ENCODE data around the gene ANKDD1B. TPM values are rescaled to one million over a fixed set of nuclear protein-coding genes. Genes with fewer than 3 reads are reported as not detected.
"Not testable (repeated sequence)": the region's sequence is repeated elsewhere in the genome, so short reads cannot be mapped to it uniquely, and the experiment has no call there.

Gene ANKDD1B
- polyA plus RNA-seq, 3 donors = 0.32 TPM; not detected in 2

DNA sequence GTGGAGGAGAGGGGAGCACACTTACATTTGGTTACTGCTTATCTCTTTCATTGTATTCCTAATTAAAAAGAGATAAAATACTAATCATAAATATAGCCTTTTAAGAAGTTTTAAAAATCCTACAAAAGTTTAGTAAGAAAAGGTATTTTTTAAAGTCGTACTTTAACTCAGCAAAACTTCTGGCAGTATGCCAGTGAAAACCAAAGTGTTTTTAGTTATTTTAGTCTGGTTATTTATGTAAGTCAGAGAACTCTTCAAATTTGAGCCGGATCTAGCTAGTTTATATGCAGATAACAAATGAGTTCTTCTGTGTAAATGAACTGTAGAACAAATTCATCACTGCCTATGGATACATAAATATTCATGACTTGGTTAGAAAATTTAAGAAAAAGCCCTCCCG is 36.5 kb upstream of the ANKDD1B start:
- peaks cover 0 to 2% (median 0%) of the 10 kb centered on the region in 7 donors for H3K9me3 Mint-ChIP-seq
- peaks cover 25 to 48% of the 10 kb centered on the region in 2 donors for H3K36me3 Mint-ChIP-seq
- H3K27ac Mint-ChIP-seq = peak overlapping the region in 1 of 7 donors; percentile 43
- H3K27me3 Mint-ChIP-seq (ENCODE audit: low read depth in 3 of 3) = no peaks in the 10 kb centered on the region
- H3K36me3 ChIP-seq (replicated peaks in 1 of 2; ENCODE audit: control insufficient read depth in 1 of 2, insufficient read depth in 2 of 2, low read length in 2 of 2) = peaks cover 29 to 53% of the 10 kb centered on the region in 2 donors
- no peak overlapping the region for H2AFZ ChIP-seq (ENCODE audit: insufficient read depth, low read depth, low read length, poor library complexity, severe bottlenecking)
- 57% methylated on average over 1 of the region's 3 CpGs for WGBS (ENCODE audit: insufficient coverage)
- no peaks in the 10 kb centered on the region for H3K27me3 ChIP-seq (ENCODE audit: control insufficient read depth in 2 of 2, insufficient read depth in 2 of 2, low read length in 2 of 2)
- H3K79me2 ChIP-seq (ENCODE audit: insufficient read depth, low read length) = peaks cover 5% of the 10 kb centered on the region
- peaks cover 6 to 11% of the 10 kb centered on the region in 2 donors for H3K4me1 ChIP-seq (ENCODE audit: control insufficient read depth in 1 of 2, insufficient read depth in 2 of 2, low read length in 2 of 2)
- H3K9ac ChIP-seq (ENCODE audit: insufficient read depth, low read length, poor library complexity, severe bottlenecking) = no peak overlapping the region
- H3K4me1 Mint-ChIP-seq = peaks cover 9% of the 10 kb centered on the region
- H3K27ac ChIP-seq (ENCODE audit: low read depth in 1 of 2, low read length in 2 of 2) = peak overlapping the region in 1 of 2 donors; percentile 49
- no peaks in the 10 kb centered on the region for H4K20me1 ChIP-seq (ENCODE audit: insufficient read depth, low read length)
- no peak overlapping the region for H3K4me2 ChIP-seq (replicated peaks; ENCODE audit: extremely low read depth, low read length, poor library complexity, severe bottlenecking)
- no peak for TF ChIP-seq CTCF (IDR thresholded peaks at IDR 0.05)
- no peaks in the 10 kb centered on the region for H3K9me3 ChIP-seq (replicated peaks in 1 of 2; ENCODE audit: control insufficient read depth in 1 of 2, insufficient read depth in 1 of 2, low read length in 2 of 2)
- no peak overlapping the region for H3K4me3 ChIP-seq (replicated peaks in 1 of 3; ENCODE audit: low read depth in 2 of 3, low read length in 3 of 3)
- no peak overlapping the region for H3K4me3 Mint-ChIP-seq
- DNase-seq = no peak
- intact Hi-C loops (cut with micrococcal nuclease) = no loop called here

GRCh38 chr5:75578280-75578679 is 33.0 kb upstream of the ANKDD1B start:
- H3K9me3 Mint-ChIP-seq; DNase-seq; H3K27me3 Mint-ChIP-seq (ENCODE audit: low read depth in 3 of 3); H3K4me2 ChIP-seq (replicated peaks; ENCODE audit: extremely low read depth, low read length, poor library complexity, severe bottlenecking); H3K4me1 ChIP-seq (ENCODE audit: control insufficient read depth in 1 of 2, insufficient read depth in 2 of 2, low read length in 2 of 2); H3K27me3 ChIP-seq (ENCODE audit: control insufficient read depth in 2 of 2, insufficient read depth in 2 of 2, low read length in 2 of 2); H3K27ac ChIP-seq (ENCODE audit: low read depth in 1 of 2, low read length in 2 of 2); H3K79me2 ChIP-seq (ENCODE audit: insufficient read depth, low read length); H4K20me1 ChIP-seq (ENCODE audit: insufficient read depth, low read length); H3K9ac ChIP-seq (ENCODE audit: insufficient read depth, low read length, poor library complexity, severe bottlenecking); H3K4me1 Mint-ChIP-seq; H2AFZ ChIP-seq (ENCODE audit: insufficient read depth, low read depth, low read length, poor library complexity, severe bottlenecking); H3K4me3 ChIP-seq (replicated peaks in 1 of 3; ENCODE audit: low read depth in 2 of 3, low read length in 3 of 3); intact Hi-C loops (cut with micrococcal nuclease); H3K27ac Mint-ChIP-seq; H3K4me3 Mint-ChIP-seq; H3K9me3 ChIP-seq (replicated peaks in 1 of 2; ENCODE audit: control insufficient read depth in 1 of 2, insufficient read depth in 1 of 2, low read length in 2 of 2): not testable (repeated sequence)
- no CpG with 5 or more reads among the region's 8 CpGs for WGBS (ENCODE audit: insufficient coverage)
- peaks cover 45 to 74% of the 10 kb centered on the region in 2 donors for H3K36me3 ChIP-seq (replicated peaks in 1 of 2; ENCODE audit: control insufficient read depth in 1 of 2, insufficient read depth in 2 of 2, low read length in 2 of 2)
- H3K36me3 Mint-ChIP-seq = peaks cover 34 to 59% of the 10 kb centered on the region in 2 donors
